ENCODE data around the gene RAD51.

GRCh38 chr15:40746916-40747418, 52.0 kb downstream of the RAD51 start:
- TF ChIP-seq CTCF (IDR thresholded peaks at IDR 0.05; ENCODE audit: low read depth, low read length) (no peak), POLR2A (IDR thresholded peaks at IDR 0.05; ENCODE audit: extremely low read depth, insufficient read length) (no peak), MYC (IDR thresholded peaks at IDR 0.05; ENCODE audit: low read depth, low read length) (no peak)
